ENCODE data around the gene MFSD6. TPM values are rescaled to one million over a fixed set of nuclear protein-coding genes. Genes with fewer than 3 reads are reported as not detected.

Gene MFSD6
- total and polyA plus RNA-seq, 4 donors, result 11.7 to 61.7 (median 37.4) TPM

GRCh38 chr2:190532581-190532980 is 124.4 kb downstream of the MFSD6 start:
- DNase-seq, result peak in 1 of 3 donors; percentile 43
- no peaks in the 10 kb centered on the region for H3K27me3 ChIP-seq (ENCODE audit: control insufficient read depth in 3 of 3, insufficient read depth in 3 of 3, low read length in 2 of 3)
- H3K9ac ChIP-seq (ENCODE audit: insufficient read depth in 1 of 2, low read length in 2 of 2), result no peak overlapping the region
- TF ChIP-seq, protein P1, sequence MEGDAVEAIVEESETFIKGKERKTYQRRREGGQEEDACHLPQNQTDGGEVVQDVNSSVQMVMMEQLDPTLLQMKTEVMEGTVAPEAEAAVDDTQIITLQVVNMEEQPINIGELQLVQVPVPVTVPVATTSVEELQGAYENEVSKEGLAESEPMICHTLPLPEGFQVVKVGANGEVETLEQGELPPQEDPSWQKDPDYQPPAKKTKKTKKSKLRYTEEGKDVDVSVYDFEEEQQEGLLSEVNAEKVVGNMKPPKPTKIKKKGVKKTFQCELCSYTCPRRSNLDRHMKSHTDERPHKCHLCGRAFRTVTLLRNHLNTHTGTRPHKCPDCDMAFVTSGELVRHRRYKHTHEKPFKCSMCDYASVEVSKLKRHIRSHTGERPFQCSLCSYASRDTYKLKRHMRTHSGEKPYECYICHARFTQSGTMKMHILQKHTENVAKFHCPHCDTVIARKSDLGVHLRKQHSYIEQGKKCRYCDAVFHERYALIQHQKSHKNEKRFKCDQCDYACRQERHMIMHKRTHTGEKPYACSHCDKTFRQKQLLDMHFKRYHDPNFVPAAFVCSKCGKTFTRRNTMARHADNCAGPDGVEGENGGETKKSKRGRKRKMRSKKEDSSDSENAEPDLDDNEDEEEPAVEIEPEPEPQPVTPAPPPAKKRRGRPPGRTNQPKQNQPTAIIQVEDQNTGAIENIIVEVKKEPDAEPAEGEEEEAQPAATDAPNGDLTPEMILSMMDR (IDR thresholded peaks at IDR 0.05; ENCODE audit: control extremely low read depth, extremely low read depth), result no peak
- peaks cover 0 to 5% (median 1%) of the 10 kb centered on the region in 4 donors for H3K36me3 ChIP-seq (ENCODE audit: control insufficient read depth in 4 of 4, insufficient read depth in 4 of 4, low read length in 4 of 4)
- 48 to 67% methylated on average over 4 of the region's 4 CpGs for WGBS, 2 donors
- peaks cover 0 to 2% (median under 1%) of the 10 kb centered on the region in 4 donors for H3K9me3 ChIP-seq (ENCODE audit: control insufficient read depth in 4 of 4, insufficient read depth in 3 of 4, low read length in 3 of 4)
- H3K4me3 ChIP-seq, result no peak overlapping the region
- ATAC-seq (ENCODE audit: insufficient read depth, low FRiP score), result no peak
- peaks cover 6 to 40% (median 9%) of the 10 kb centered on the region in 5 donors for H3K4me1 ChIP-seq (ENCODE audit: control insufficient read depth in 5 of 5, insufficient read depth in 5 of 5, low read length in 5 of 5)
- no peak overlapping the region for H3K27ac ChIP-seq (ENCODE audit: low read depth in 1 of 2, low read length in 1 of 2)

DNA sequence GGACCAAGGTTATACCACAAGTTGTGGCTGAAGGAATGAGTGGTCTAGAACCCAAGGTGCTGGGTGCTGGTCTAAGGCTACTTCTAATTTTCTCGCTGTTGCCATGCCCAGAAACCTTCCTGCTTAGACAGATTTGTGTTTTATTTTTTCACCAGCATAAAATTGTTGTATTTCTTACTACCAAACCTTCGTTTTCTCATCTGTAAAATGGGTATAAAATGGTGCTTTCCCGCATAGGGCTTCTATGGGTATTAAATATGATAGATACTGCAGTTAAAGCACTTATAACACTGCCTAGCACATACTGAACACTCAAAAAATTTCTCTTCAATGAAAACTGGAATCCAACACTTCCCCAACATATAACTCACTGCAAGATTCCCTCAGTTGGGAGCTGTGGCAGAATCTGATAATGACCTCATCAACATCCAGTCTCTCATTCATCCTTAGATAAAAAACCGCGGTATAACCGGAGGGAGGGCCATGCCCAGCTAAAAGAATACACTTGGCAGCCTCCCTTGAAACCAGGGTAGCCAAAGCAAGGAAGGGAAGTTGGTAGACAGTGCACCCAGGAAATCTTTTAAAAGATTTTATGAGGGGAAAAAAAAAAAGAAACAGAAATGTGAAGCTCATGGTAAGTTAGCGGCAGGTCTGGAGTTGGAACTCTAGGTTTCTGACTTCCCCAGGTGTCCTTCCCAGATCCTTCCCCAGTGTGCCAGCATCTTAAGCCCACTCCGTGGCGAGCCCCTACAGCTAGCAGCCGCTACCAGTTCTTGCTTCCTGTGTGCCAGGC is 125.2 kb downstream of the MFSD6 start:
- Histone ChIP-seq H3K27me3 (ENCODE audit: control insufficient read depth in 3 of 3, insufficient read depth in 3 of 3, low read length in 2 of 3) (no peaks in the 10 kb centered on the region), H3K4me1 (ENCODE audit: control insufficient read depth in 5 of 5, insufficient read depth in 5 of 5, low read length in 5 of 5) (peaks cover 6 to 38% (median 9%) of the 10 kb centered on the region in 5 donors), H3K4me3 (peak overlapping the region; percentile 92), H3K9me3 (ENCODE audit: control insufficient read depth in 4 of 4, insufficient read depth in 3 of 4, low read length in 3 of 4) (peaks cover 0 to 7% (median 1%) of the 10 kb centered on the region in 4 donors), H3K36me3 (ENCODE audit: control insufficient read depth in 4 of 4, insufficient read depth in 4 of 4, low read length in 4 of 4) (peaks cover 0 to 7% (median 2%) of the 10 kb centered on the region in 4 donors), H3K9ac (ENCODE audit: insufficient read depth in 1 of 2, low read length in 2 of 2) (peak overlapping the region; percentile 93 to 100), H3K27ac (ENCODE audit: low read depth in 1 of 2, low read length in 1 of 2) (peak overlapping the region in 1 of 2 donors; percentile 99)
- ATAC-seq (ENCODE audit: insufficient read depth, low FRiP score) (no peak), DNase-seq (peak in 1 of 3 donors; percentile 49)
- 53 to 66% methylated on average over 10 of the region's 10 CpGs for WGBS, 2 donors
- TF ChIP-seq, protein P1 (IDR thresholded peaks at IDR 0.05; ENCODE audit: control extremely low read depth, extremely low read depth), result no peak

DNA sequence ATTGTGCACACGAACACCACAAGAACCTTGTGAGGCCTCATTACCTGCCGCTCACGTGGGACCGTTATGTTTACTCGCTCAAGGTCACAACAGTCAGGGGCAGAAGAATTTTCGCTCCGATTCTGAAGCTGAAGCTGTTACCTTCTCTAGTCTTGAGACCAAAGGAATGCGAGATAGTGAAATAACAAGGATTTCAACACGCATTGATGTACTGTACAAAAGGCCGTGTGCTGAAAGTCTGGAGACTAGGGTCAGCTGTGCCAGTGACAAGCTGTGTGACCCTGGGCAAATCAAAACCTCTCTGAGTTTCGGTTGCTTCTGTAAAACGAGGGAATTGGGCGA is 125.8 kb downstream of the MFSD6 start:
- Histone ChIP-seq H3K36me3 (ENCODE audit: control insufficient read depth in 4 of 4, insufficient read depth in 4 of 4, low read length in 4 of 4) (peaks cover 0 to 7% (median 2%) of the 10 kb centered on the region in 4 donors), H3K9ac (ENCODE audit: insufficient read depth in 1 of 2, low read length in 2 of 2) (peak overlapping the region; percentile 93 to 100), H3K9me3 (ENCODE audit: control insufficient read depth in 4 of 4, insufficient read depth in 3 of 4, low read length in 3 of 4) (peaks cover 0 to 7% (median 1%) of the 10 kb centered on the region in 4 donors), H3K4me1 (ENCODE audit: control insufficient read depth in 5 of 5, insufficient read depth in 5 of 5, low read length in 5 of 5) (peaks cover 6 to 37% (median 9%) of the 10 kb centered on the region in 5 donors), H3K4me3 (peak overlapping the region; percentile 92), H3K27me3 (ENCODE audit: control insufficient read depth in 3 of 3, insufficient read depth in 3 of 3, low read length in 2 of 3) (no peaks in the 10 kb centered on the region), H3K27ac (ENCODE audit: low read depth in 1 of 2, low read length in 1 of 2) (peak overlapping the region; percentile 86 to 99)
- WGBS, 2 donors, result 4 to 12% methylated on average over 13 of the region's 13 CpGs
- ATAC-seq (ENCODE audit: insufficient read depth, low FRiP score), result no peak
- TF ChIP-seq, protein P1 (IDR thresholded peaks at IDR 0.05; ENCODE audit: control extremely low read depth, extremely low read depth), result no peak
- DNase-seq, result peak in 1 of 3 donors; percentile 83

Data from lung (tissue), 12 donors.